Measurements from ENCODE around the gene AMFR.

GRCh38 chr16:56331399-56331798, 93.9 kb downstream of the AMFR start:
- TF ChIP-seq BRCA1 (IDR thresholded peaks at IDR 0.05; ENCODE audit: low read depth, low read length) = no peak
- TF ChIP-seq ZNF592 (IDR thresholded peaks at IDR 0.05) = no peak
- TF ChIP-seq ZBTB40 (IDR thresholded peaks at IDR 0.05; ENCODE audit: borderline replicate concordance) = no peak
- no peak for TF ChIP-seq ZBTB4 (CRISPR knock-in tag; IDR thresholded peaks at IDR 0.05)
- TF ChIP-seq CEBPB (IDR thresholded peaks at IDR 0.05; ENCODE audit: borderline replicate concordance in 1 of 2, low read depth in 2 of 2, low read length in 2 of 2) = no peak
- no peak for TF ChIP-seq SREBF2 (IDR thresholded peaks at IDR 0.05; ENCODE audit: low read length)

All from GM12878 (cell line).